A549 (cell line): ENCODE results near the gene ZDHHC11.
"Not testable (repeated sequence)": the region's sequence is repeated elsewhere in the genome, so short reads cannot be mapped to it uniquely, and the experiment has no call there.

Source experiments
- CBX2 ChIP-seq: fragments of 200-600 bp; sonication (generic); IDR thresholded peaks from 2 replicates; pipeline ENCODE4 v1.6.1; 2016; ENCODE audit warnings: low read depth, mild to moderate bottlenecking, borderline replicate concordance
- CHD4 ChIP-seq: fragments of 200-600 bp; sonication (generic); IDR thresholded peaks from 2 replicates; pipeline ENCODE4 v1.6.1; 2016; ENCODE audit warnings: antibody characterized with exemption, mild to moderate bottlenecking, borderline replicate concordance
- CTCF ChIP-seq: fragments of >200 bp; sonication (Bioruptor Twin); formaldehyde crosslinking; IDR thresholded peaks from 3 replicates; pipeline ENCODE4 v1.5.1; 2016
- GATA3 ChIP-seq: IDR thresholded peaks from 2 replicates; pipeline ENCODE4 v1.6.1; 2012; ENCODE audit warnings: borderline replicate concordance
- HEYL ChIP-seq: fragments of 250-450 bp; sonication (Bioruptor Pico); IDR thresholded peaks from 2 replicates; pipeline ENCODE4 v1.8.0; 2021; ENCODE audit warnings: mild to moderate bottlenecking, moderate library complexity
- JUN ChIP-seq, 2 experiments: fragments of >200 bp; sonication (Bioruptor Twin); formaldehyde crosslinking; IDR thresholded peaks; 2 replicates in 1 of 2; 3 replicates in 1 of 2; pipeline ENCODE4 v1.6.1; 2016 to 2017
- MAX ChIP-seq: IDR thresholded peaks from 2 replicates; pipeline ENCODE4 v1.6.1; 2012
- NPAS2 ChIP-seq: fragments of 250-450 bp; sonication (Bioruptor Pico); IDR thresholded peaks from 2 replicates; pipeline ENCODE4 v1.8.0; 2022; ENCODE audit warnings: mild to moderate bottlenecking, moderate library complexity, borderline replicate concordance
- NR3C1 ChIP-seq: fragments of >200 bp; sonication (Bioruptor Twin); formaldehyde crosslinking; IDR thresholded peaks from 3 replicates; pipeline ENCODE4 v1.6.1; 2017
- POLR2A ChIP-seq: IDR thresholded peaks from 2 replicates; pipeline ENCODE4 v1.6.1; 2012; ENCODE audit warnings: mild to moderate bottlenecking, low read length
- REST ChIP-seq: fragments of 200-600 bp; sonication (generic); IDR thresholded peaks from 2 replicates; pipeline ENCODE4 v1.6.1; 2016; ENCODE audit warnings: antibody characterized with exemption, mild to moderate bottlenecking, moderate library complexity
- RNF2 ChIP-seq: fragments of 200-600 bp; sonication (generic); IDR thresholded peaks from 2 replicates; pipeline ENCODE4 v1.6.1; 2016; ENCODE audit warnings: low read depth, mild to moderate bottlenecking, antibody characterized with exemption, moderate library complexity, borderline replicate concordance
- SMC3 ChIP-seq: fragments of >200 bp; sonication (Bioruptor Twin); formaldehyde crosslinking; IDR thresholded peaks from 3 replicates; pipeline ENCODE4 v1.6.1; 2018; ENCODE audit warnings: inconsistent platforms

GRCh38 chr5:841531-842401 is 9.0 kb downstream of the ZDHHC11 start:
- not testable (repeated sequence) for TF ChIP-seq POLR2A; CTCF; SMC3; MAX; HEYL (CRISPR knock-in tag); RNF2; JUN (IDR thresholded peaks at IDR 0.05); CHD4; NR3C1; GATA3; REST; CBX2; NPAS2 (CRISPR knock-in tag)
